ENCODE data around the gene DLX4.

GRCh38 chr17:50022463-50023130 is 53.6 kb downstream of the DLX4 start:
- TF ChIP-seq POLR2AphosphoS5 (IDR thresholded peaks at IDR 0.05; ENCODE audit: low read depth, low read length) (no peak), POLR2A (IDR thresholded peaks at IDR 0.05; ENCODE audit: low read depth, low read length) (no peak), TAF1 (IDR thresholded peaks at IDR 0.05; ENCODE audit: borderline replicate concordance, low read depth, low read length) (no peak)
